Measurements from ENCODE around the gene SLC24A4.

The SLC24A4 gene

DNA sequence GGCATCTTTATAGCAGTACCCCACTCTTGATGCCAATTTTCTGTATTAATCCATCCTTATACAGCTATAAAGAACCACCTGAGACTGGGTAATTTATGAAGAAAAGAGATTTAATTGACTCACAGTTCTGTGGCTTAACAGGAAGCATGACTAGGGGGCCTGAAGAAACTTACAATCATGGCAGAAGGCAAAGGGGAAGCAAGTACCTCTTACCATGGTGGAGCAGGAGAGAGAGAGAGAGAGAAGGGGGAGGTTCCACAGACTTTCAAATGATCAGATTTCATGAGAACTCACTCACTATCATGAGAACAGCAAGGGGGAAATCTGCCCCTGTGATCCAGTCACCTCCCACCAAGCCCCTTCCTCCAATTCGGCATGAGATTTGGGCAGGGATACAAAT lies 84.4 kb downstream of the SLC24A4 start:
- peak; percentile 68 to 90 (median 74) for DNase-seq

DNA sequence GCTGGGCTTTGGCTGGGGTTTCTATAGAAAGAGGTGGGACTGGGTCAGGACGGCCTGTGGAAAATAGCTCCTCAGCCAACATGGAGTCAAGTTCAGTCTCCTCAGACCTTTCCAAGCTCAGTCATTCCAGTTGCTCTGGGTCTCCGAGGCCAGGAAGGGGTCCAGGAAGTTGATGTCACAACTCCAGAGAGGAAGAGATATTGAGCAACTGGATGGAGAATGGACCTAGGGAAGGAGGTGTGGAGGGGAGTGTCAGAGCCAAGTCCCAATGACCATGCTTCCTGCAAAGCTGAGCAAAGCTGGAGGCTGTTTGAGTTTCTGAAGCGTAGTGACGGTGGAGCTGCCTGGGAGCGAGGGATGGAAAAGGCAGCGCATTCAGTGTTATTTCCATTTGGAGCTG lies 86.1 kb downstream of the SLC24A4 start:
- peak in 1 of 4 experiments; percentile 31 for DNase-seq

DNA sequence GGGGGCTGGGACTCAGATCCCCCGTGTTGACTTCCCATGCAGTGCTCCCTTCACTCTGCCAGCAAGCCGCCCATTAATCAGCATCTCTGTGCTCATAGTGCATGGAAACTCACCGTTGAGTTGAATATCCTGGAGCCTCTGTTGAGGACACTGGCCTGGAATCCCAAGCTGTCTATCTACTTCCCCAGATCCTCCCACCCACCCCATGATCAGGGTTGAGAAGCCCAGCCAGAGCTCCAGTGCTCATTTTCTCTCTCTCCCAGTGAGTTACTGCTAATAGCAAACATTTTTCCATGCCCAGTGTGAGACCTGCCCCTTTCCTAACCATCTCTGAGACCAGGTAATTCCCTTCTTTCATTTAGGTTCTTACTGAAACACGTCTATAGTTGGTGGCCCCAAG lies 88.2 kb downstream of the SLC24A4 start:
- DNase-seq: peak in 3 of 4 experiments; percentile 52 to 64 (median 54)

DNA sequence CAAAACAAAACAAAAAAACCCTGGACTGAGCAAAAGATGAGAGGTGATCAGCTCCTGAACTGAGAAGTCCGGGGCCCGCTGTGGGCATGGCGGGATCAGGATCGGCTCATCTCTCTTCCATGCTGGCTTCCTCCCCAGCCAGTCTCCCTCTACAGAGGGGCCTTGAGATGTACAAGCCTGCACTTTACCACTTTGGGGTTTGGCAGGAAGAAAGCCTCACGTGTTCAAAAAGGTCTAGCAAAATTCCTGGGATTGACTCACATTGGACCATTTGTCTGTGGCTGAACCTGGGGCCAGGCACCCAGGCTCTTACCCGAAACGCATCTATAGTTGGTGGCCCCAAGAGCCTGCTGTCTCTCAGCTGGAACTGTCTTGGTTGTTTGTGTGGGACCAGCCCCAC lies 89.0 kb downstream of the SLC24A4 start:
- DNase-seq: no peak

DNA sequence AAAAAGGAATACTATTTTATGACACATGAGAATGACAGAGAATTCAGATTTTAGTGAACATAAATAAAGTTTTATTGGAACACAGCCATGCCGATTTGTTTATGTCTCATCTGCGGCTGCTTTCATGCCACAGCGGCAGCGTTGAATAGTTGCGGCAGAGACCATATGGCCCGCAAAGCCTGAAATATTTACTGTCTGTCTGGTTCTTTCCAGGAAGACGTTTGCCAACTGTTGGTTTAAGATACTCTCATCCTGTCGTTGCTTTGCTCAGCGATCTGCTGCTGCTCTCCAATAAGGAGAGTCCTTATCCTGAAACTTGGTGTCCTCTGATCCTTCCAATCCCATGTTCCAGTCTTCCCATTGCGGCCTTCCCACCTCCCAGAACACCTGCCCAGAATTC lies 89.9 kb downstream of the SLC24A4 start:
- no peak for DNase-seq

DNA sequence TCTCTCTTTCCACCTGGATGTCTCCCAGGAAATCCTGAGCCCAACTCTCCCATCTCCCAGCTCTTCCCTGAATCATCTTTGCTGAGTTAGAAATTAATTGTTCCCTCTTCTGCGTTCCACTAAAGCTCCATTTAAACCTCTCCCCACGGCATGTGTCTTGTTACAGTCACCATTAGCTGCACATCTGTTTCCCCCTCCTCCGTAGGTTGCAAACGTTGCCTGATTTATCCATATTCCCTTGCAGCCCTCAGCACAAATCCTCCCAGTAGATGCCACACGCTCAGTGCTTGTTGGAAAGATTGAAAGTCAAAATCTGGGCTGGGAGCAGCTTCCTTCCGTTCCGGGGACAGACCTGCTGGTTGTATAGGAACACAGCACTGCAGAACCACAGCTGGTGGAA lies 90.4 kb downstream of the SLC24A4 start:
- DNase-seq: no peak

DNA sequence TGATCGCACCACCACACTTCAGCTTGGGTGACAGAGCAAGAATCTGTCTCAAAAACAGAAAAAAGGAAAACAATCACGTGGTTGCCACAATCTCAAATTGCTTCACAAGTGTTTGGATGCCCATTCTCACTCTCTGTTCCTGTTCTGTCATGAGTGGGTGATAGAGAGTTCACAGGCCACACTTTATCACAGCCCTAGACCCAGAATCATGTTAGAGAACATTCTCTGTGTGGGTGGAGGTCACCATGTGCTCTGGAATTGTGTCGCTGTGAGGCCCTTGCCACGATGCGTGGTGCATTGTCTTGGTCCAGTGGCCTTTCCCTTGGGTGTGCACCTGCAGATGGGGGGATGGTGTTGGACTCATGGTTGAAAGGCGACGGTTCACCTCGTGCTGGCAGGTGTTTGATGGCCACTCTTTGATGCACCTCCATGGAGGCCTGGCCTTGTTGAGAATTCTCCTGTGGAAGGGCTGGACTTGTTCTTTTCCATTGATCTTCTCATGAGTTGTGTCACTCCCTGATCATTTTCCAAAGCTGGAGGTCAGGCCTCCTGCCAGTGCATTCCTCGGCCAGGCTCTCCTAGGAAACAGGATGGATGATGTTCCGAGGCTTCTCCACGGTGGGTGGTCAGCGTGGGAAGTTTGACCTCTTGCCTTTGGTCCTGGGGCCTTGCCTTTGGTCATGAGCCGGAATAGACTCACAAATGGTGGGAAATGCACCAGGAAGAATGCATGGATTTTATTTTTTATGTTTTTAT lies 91.9 kb downstream of the SLC24A4 start:
- peak; percentile 65 to 90 (median 80) for DNase-seq

DNA sequence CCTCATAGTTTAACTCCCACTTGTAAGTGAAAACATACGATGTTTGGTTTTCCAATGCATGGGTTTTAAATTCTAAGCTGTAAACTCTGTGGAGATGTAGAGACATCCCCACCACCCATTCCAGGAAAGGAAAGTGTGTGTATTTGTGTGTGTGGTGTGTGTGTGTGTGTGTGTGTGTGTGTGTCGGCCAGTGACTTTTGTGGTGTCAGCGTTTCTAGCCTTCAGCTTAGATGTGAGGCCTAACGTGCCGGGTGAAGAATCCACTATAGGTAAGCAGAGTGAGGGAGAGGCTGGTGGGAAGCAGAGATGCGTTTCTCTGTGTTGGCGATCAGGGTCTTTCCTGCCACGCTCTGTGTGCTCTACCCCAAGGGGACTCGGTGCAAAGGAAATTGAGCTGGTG lies 93.0 kb downstream of the SLC24A4 start:
- no peak for DNase-seq

DNA sequence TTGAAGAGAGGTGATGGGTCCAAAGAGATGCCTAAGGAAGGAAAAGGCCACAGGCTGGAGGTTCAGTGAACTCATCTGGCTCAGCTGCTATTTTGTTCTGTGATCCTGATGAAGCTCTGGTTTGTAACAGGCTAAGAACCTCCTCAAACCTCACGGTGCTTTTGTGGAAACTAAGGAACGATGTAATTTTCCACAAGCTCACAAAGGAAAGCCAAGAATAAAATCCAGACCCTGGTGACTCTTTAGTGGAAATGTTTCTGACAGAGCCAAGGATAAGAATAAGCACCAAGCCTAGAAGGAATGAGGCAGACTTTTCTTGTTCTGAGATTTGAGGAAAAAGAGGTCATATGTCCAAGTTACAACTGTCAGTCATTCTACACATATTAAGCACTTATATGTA lies 93.6 kb downstream of the SLC24A4 start:
- DNase-seq: no peak

DNA sequence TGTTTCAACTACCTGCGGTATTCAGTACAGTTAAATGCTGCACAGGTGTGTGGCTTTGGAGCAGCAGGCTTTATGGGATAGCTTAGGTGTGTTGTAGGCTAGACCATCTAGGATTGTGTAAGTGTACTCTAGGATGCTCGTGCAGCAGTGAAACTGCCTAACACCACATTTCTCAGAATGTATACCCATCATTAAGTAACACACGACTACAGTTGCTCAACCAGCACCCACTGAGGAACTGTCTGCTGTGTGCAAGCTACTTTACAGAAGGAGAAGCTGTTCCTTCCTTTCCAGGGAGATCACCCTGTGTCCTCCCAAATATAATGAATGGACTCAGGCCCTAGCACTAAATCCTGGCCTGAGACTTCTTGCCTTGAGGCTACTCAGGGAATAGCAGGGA lies 94.8 kb downstream of the SLC24A4 start:
- peak; percentile 88 to 96 (median 92) for DNase-seq

DNA sequence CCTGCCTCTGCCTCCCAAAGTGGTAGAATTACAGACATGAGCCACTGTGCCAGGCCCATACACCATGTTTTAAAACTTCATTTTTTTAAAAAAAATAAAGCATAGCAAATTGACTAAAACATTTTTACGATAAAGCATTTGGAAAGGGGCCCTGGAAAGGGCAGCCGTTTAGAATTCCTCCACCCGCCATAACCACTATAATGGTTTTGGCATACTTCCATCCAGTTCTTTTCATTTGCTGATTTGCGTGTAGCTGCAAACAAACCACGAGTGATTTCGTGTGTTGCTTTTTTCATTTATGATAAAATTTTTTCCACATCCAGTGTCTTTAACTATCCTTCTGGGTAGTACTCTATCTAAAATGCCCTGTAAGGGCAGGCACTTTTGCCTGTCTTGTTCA lies 98.8 kb downstream of the SLC24A4 start:
- no peak for DNase-seq

DNA sequence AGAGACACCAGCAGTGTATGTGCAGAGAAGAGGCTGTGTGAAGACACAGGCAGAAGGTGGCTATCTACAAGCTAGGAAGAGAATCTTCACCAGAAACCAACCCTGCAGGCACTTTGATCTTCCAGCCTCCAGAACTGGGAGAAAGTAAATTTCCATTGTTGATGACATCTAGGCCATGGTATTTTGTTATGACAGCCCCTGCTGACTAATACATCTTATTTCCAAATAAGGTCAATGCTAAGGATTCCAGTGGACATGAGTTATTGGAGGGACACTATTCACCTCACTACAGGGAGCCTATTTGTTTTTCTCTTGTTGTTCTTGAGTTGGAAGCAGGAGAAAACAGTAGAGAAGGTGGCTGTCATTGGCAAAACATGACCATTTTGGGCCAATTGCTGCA lies 102.1 kb downstream of the SLC24A4 start:
- DNase-seq: no peak

DNA sequence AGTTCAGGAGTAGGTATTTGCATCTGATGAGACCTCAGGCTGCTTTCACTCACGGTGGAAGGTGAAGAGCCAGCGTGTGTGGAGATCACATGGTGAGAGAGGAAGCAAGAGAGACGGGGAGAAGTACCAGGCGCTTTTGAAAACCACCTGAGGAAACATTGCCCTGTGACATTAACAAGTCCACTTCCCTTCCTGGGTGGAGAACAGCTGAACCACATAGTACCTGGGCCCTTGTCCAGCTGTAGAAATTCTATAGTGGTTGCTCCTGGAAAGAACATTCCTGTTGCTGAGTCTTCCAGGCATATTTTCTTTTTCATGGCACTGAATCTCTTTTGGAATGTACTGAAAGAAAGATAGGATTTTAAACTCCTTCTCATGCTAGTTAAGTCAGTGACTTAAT lies 103.3 kb downstream of the SLC24A4 start:
- DNase-seq: no peak

DNA sequence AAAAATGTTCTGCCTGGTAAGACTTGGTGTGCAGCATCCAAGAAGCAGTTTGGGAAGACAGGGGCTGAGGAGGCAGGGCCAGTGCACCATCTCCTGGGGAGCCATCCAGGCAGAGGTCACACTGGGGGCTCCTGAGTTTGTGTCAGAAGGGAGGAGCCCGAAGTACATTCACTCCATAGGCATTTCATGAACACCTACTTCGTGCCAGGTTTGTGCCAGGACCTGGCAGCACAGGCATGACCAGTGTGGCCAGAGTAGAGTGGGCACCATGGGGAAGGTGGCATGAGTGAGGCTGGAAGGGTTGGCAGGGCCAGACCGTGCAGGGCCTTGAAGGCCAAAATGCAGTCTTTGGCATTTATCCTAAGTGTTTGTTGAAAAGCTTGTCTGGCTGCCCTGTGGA lies 104.1 kb downstream of the SLC24A4 start:
- DNase-seq: no peak

DNA sequence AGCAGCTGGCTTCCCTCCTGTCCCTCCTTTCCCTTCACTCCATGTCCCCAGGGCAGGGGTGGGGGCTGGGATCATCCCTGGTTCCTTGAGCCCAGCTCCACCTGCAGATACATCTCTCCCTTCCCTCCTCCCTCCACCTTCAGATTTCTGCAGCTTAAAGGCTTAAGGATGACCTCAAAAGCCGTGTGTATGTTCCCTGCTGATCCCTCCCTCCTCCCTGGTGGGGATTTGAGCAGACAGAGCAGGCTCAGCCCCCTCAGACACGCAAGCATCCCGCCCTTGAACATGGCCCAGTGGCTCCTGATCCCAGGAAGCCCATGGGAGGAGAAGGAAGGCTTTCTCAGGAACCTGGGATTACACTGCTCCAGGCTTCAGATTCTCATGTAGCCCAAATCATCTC lies 107.7 kb downstream of the SLC24A4 start:
- no peak for DNase-seq

DNA sequence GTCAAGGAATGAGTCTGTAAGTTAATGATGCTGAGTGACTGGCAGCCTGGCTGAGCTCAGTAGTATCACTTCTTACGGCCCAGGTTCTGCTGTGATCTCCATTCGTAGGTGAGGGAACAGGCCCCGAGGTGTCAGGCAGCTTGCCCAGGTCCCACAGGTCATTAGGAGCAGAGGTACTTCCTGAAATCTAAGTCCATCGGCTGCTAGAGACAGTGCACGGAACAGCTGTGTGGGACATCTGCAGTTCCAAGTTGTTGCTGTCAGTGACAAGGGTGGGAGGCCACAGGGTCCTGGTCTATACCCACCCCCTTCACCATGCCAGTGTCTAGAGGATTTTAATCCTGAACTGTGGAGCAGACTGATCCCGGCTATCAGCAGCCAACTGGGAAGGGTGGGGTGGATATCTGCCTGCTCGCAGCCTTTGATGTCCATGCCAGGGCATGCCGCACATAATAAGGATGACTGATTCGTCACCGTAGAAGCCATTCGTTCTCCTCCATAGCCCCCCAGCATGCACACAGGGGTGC lies 108.3 kb downstream of the SLC24A4 start:
- DNase-seq: no peak

DNA sequence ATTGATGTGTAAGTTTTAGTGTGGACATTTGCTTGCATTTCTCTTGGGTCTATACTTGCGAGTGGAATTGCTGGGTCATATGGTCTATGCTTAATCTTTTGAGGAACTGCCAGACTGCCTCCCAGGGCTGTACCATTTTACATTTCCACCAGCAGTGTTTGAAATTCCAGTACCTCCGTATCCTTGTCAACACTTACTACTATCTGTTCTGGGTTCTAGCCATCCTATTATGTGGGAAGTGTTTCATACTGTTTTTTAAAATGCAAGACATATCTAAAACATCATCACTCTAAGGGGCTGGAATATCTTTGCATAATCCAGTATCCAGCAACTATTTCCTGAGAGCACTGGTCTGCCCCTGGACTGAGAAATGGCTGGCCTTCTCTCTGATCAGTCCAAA lies 110.4 kb downstream of the SLC24A4 start:
- no peak for DNase-seq

DNA sequence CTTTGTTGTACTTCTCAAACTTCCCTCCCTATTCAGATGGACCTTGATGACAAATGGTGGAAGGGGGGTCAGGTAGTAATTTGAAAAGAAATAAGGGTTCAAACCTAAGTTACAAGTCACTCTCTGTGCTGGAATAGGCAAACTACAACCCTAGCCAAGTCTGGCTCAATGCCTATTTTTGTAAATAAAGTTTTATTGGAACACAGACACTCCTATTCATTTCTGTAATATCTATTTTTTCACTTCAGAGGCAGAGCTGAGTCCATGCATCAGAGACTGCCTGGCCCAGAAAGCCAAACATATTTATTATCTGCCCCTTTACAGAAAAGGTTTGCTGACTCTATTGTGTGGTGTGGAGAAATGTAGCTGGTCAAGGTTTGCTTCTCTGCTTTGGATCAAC lies 112.2 kb downstream of the SLC24A4 start:
- no peak for DNase-seq

DNA sequence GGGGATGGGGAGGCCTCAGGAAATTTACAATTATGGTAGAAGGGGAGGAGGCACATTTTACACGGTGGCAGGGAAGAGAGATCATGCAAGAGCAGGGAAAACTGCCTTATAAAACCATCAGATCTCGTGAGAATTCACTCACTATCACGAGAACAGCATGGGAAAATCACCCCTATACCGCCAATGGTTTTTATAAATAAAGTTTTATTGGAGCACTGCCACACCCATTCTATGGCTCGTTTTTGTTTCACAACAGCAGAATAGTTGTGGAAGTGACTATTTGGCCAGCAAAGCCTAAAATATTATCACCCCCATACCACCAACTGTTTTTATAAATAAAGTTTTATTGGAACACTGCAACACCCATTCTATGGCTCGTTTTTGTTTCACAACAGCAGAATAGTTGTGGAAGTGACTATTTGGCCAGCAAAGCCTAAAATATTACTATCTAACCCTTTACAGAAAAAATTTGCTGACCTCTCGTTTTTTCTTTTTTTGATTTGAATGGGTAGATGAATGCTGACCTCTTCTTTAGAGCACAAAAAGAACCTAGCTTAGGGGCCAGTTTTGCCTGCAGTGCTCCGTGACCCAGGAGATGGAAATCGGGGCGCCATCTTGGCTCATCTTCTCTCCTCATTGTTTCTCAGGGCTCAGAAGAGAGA lies 113.3 kb downstream of the SLC24A4 start:
- no peak for DNase-seq

DNA sequence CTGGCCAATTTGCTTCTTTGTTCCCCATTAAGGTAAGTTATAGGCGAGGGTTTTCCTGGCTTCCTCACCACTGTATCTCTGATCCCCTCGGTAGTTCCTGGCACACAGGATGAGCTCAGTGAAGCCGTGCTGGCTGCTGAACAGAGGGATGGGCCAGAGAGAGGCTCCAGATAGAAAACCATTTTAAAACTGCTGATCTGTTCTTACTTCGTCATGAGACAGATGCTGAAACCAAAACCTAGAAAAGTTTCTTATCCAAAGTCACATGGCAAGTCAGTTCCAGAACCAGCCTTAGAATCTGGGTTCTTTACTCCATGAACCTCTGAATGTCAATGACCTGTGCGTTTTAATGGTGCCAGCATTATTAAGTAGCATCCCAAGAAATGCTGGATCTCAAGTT lies 114.3 kb downstream of the SLC24A4 start:
- no peak for DNase-seq

DNA sequence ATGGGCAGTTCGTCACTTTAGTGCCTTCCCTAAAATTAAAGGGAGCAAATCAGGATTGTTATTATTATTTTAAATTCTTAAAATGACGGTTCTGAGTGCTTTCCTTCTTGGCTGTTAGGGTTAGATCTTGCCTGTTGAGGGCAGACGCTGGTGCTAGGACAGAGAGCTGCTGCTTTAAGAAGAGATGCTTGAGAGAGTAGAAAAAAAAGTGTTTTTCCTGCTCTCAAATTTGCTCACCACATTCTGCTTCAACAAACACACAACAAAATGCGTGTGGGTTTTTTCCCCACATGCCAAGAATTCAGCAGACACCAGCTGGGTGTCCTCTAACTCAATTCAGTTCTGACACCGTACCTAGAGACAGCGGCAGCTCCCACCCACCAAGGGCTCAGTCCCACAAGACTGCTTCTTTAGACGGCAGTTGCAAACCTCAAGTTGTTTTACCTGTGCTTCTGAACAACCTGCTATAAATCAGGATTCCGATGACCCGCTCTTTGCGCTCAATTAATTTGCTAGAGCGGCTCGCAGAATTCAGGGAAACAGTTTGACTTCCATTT lies 114.8 kb downstream of the SLC24A4 start:
- DNase-seq: no peak

DNA sequence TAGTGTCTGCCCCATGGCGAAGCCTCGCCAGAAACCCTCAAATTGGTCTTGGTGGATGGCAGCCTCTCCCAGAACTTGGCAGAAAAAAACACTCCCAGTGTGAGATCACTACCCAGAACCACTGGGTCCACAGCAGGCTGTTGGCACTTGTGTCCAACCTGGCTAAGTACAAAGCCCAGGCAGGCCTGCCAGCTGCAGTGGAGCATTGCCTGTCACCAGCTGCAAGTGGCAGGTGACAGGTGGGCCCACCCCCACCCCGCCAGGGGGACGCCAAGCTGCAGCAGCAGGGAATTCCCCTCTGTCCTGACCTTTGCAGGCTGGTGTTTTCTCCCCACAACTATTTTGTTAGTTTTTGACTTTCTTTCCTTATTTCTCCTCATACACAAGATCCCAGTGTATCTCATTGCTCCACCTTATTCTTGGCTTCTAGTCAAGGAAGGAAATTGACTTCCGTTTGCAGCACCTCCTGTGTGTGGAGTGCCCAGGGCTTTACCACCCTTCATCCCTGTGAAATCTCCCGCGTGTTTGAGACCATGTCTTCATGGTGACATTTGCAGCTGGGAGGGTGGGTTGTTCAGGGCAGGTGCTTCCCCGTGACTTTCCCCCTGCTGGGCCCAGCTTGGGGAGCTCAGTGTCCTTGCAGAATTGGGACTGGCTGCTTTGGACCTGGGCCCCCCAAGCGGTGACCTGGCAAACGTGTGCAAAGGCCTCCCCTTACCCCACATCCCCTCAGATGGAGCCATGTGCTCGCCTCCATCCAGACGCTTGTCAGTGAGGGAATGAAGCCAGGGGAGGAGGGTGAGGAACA lies 116.8 kb downstream of the SLC24A4 start:
- DNase-seq: no peak
